ENCODE data around the gene TBX10.

DNA sequence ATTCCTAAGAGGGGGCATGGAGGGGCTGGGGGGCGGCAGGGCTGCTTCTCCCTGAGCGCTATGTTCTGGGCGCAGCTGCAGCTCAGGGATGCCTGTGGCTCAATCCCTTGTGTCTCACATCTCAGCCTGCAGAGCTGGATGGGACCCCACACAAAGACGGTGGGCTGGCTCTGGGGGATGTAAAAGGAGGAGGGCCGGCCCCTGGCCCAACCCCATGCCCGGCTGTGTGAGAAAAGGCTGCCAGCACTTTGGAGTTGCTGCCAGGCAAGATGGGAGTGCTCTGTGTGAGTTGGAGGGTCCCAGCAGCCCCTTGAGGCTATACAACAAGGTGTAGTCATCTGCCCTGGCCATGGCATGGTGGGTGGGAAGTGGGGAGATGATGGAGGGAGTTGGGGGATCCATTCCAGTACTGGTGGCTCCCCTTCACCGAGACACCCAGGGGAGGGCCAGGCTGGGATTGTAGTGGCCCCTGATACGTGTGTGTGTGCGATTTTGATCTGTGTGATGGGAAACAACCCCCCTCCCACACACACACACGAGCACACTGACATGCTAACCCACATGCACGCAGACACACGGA, 1.3 kb upstream of the TBX10 start:
- TF ChIP-seq POLR2A (IDR thresholded peaks at IDR 0.05; ENCODE audit: low read depth, low read length) (no peak), POLR2AphosphoS5 (IDR thresholded peaks at IDR 0.05; ENCODE audit: low read depth, low read length) (no peak)

Measured in GM12891 (cell line).